Activated T-helper 1 cell treated with anti-CD3 and anti-CD28 coated beads, Interleukin-12 subunit alpha, Interleukin-12 subunit beta, Interleukin-2, Interleukin-4 antibody, amounts not matched to agents 30 ng/mL and 10 ng/mL and 1 ng/mL, durations not matched to agents 14 hours and 24 hours and 36 hours (primary cell): ENCODE measurements around the gene AURKAIP1. TPM values are rescaled to one million over a fixed set of nuclear protein-coding genes. Genes with fewer than 3 reads are reported as not detected.

Experiments
- DNase-seq: peaks from one replicate; pipeline ENCODE4 v3.0.0; 2021; ENCODE audit warnings: low spot score
- H3K27ac Mint-ChIP-seq: one replicate; pipeline ENCODE4 v1.8.0; 2021; ENCODE audit warnings: mild to moderate bottlenecking, mixed read lengths
- H3K27me3 Mint-ChIP-seq: one replicate; pipeline ENCODE4 v1.8.0; 2022; ENCODE audit warnings: mild to moderate bottlenecking, moderate library complexity, mixed read lengths; ENCODE audit not compliant: insufficient read depth
- H3K36me3 Mint-ChIP-seq: one replicate; pipeline ENCODE4 v1.8.0; 2021; ENCODE audit warnings: low read depth, mixed read lengths
- H3K4me1 Mint-ChIP-seq: one replicate; pipeline ENCODE4 v1.8.0; 2021; ENCODE audit warnings: low read depth, mixed read lengths
- H3K4me3 Mint-ChIP-seq: one replicate; pipeline ENCODE4 v1.8.0; 2021; ENCODE audit warnings: mild to moderate bottlenecking, moderate library complexity, mixed read lengths
- H3K9me3 Mint-ChIP-seq: one replicate; pipeline ENCODE4 v1.8.0; 2021; ENCODE audit warnings: mixed read lengths
- intact Hi-C: fragments of 100-400 bp; cut with micrococcal nuclease; formaldehyde crosslinking; loops from one replicate; pipeline ENCODE4 v1.15.1; 2024
- total RNA-seq: library from RNA; stranded (reverse); gene quantifications from 2 replicates; pipeline ENCODE4 v1.2.3, GENCODE V29; 2022

AURKAIP1 gene
- total RNA-seq, 1 donor from 2014 or later = 148 TPM

- Mint-ChIP-seq H3K36me3 (peaks cover 3% of the 10 kb centered on the region), H3K27ac (peak within 1 kb of the TSS; percentile 92), H3K4me3 (peak within 1 kb of the TSS; percentile 95), H3K4me1 (peaks cover 20% of the 10 kb centered on the region), H3K9me3 (no peaks in the 10 kb centered on the region), H3K27me3 (no peaks in the 10 kb centered on the region)
- intact Hi-C loops = loop anchor here (1.0 kb wide), 3 partner anchors 16 to 208 kb away; partner anchors contain the start of genes AURKAIP1, C1orf159 and PUSL1
- peak; percentile 95 for DNase-seq
These were observed 50.3 kb downstream of the AURKAIP1 start, which contains the start of the genes CPTP and INTS11 for GRCh38 chr1:1324524-1325287. CPTP (plus strand) TSS chr1:1324802; CDS start chr1:1326911, 2,109 bp downstream. INTS11 (minus strand) TSS chr1:1324660; CDS start chr1:1324608, 52 bp downstream.

- no peak overlapping the region for H3K27ac Mint-ChIP-seq
- no peaks in the 10 kb centered on the region for H3K9me3 Mint-ChIP-seq
- H3K27me3 Mint-ChIP-seq = no peaks in the 10 kb centered on the region
- H3K36me3 Mint-ChIP-seq = peaks cover 8% of the 10 kb centered on the region
- intact Hi-C loops = loop anchor here (1.0 kb wide), 3 partner anchors 16 to 208 kb away; partner anchors contain the start of genes AURKAIP1, C1orf159 and PUSL1
- H3K4me3 Mint-ChIP-seq = peak overlapping the region; percentile 72
- peaks cover 20% of the 10 kb centered on the region for H3K4me1 Mint-ChIP-seq
- DNase-seq = no peak
These were observed 50.9 kb downstream of the AURKAIP1 start for GRCh38 chr1:1324084-1324523.

Other genes with a start within 250 kb of the AURKAIP1 start
- gene TTLL10, start 201.3 kb downstream of the AURKAIP1 start, total RNA-seq = 0.10 and 0.15 TPM in 2 replicates
- gene TNFRSF18, start 168.6 kb downstream of the AURKAIP1 start, total RNA-seq = 350 and 356 TPM in 2 replicates
- gene TNFRSF4, start 161.1 kb downstream of the AURKAIP1 start, total RNA-seq = 788 and 811 TPM in 2 replicates
- 202 TPM in 2 replicates for gene SDF4, start 143.2 kb downstream of the AURKAIP1 start, total RNA-seq
- 45.9 and 46.3 TPM in 2 replicates for gene B3GALT6, start 143.0 kb downstream of the AURKAIP1 start, total RNA-seq
- 2.2 and 4.1 TPM in 2 replicates for gene C1QTNF12, start 128.5 kb downstream of the AURKAIP1 start, total RNA-seq
- gene UBE2J2, start 101.4 kb downstream of the AURKAIP1 start, total RNA-seq = 95.6 and 99.5 TPM in 2 replicates
- 2.5 TPM in 2 replicates for gene SCNN1D, start 94.8 kb downstream of the AURKAIP1 start, total RNA-seq
- 47.7 and 55.1 TPM in 2 replicates for gene ACAP3, start 67.3 kb downstream of the AURKAIP1 start, total RNA-seq
- gene PUSL1, start 66.6 kb downstream of the AURKAIP1 start, total RNA-seq = 34.6 and 36.8 TPM in 2 replicates
- gene INTS11, start 50.5 kb downstream of the AURKAIP1 start, total RNA-seq = 144 and 147 TPM in 2 replicates
- gene CPTP, start 50.4 kb downstream of the AURKAIP1 start, total RNA-seq = 13.6 and 14.6 TPM in 2 replicates
- gene TAS1R3, start 43.9 kb downstream of the AURKAIP1 start, total RNA-seq = 0.22 and 0.34 TPM in 2 replicates
- gene DVL1, start 25.8 kb downstream of the AURKAIP1 start, total RNA-seq = 66.5 and 72.2 TPM in 2 replicates
- 0.18 and 0.20 TPM in 2 replicates for gene MXRA8, start 16.7 kb downstream of the AURKAIP1 start, total RNA-seq
- 138 and 139 TPM in 2 replicates for gene CCNL2, start 24.1 kb upstream of the AURKAIP1 start, total RNA-seq
- gene MRPL20, start 32.1 kb upstream of the AURKAIP1 start, total RNA-seq = 184 and 205 TPM in 2 replicates
- gene ANKRD65, start 46.1 kb upstream of the AURKAIP1 start, total RNA-seq = 0.10 TPM in 1 of 2 replicates, not detected in the other
- gene VWA1, start 60.5 kb upstream of the AURKAIP1 start, total RNA-seq = 5.5 and 5.8 TPM in 2 replicates
- gene ATAD3C, start 74.5 kb upstream of the AURKAIP1 start, total RNA-seq = 0.57 and 1.0 TPM in 2 replicates
- 106 and 113 TPM in 2 replicates for gene ATAD3B, start 96.6 kb upstream of the AURKAIP1 start, total RNA-seq
- 108 TPM in 2 replicates for gene ATAD3A, start 137.0 kb upstream of the AURKAIP1 start, total RNA-seq
- 0.41 and 1.0 TPM in 2 replicates for gene TMEM240, start 165.4 kb upstream of the AURKAIP1 start, total RNA-seq
- gene SSU72, start 199.7 kb upstream of the AURKAIP1 start, total RNA-seq = 135 and 137 TPM in 2 replicates
- 14.6 and 14.9 TPM in 2 replicates for gene FNDC10, start 224.9 kb upstream of the AURKAIP1 start, total RNA-seq
- 29.5 and 32.8 TPM in 2 replicates for gene MIB2, start 240.3 kb upstream of the AURKAIP1 start, total RNA-seq